Stimulated activated CD8-positive, alpha-beta memory T cell treated with anti-CD3 and anti-CD28 coated beads, Interleukin-12 subunit alpha, Interleukin-12 subunit beta, amount 100 ng/mL, for 1 hour (primary cell): Measurements from ENCODE around the gene PGM2.

Experiments used
- DNase-seq: peaks from one replicate; pipeline ENCODE4 v3.0.0-alpha.2; 2020; ENCODE audit warnings: low read depth

Gene PGM2

GRCh38 chr4:37865450-37865849 is 39.0 kb downstream of the PGM2 start:
- DNase-seq: no peak

- no peak for DNase-seq
Measured at GRCh38 chr4:37867102-37867501, 40.6 kb downstream of the PGM2 start.

GRCh38 chr4:37868238-37868637 is 41.8 kb downstream of the PGM2 start:
- DNase-seq: no peak

GRCh38 chr4:37872310-37872988 is 46.0 kb downstream of the PGM2 start:
- no peak for DNase-seq

GRCh38 chr4:37873386-37873785 is 46.9 kb downstream of the PGM2 start:
- no peak for DNase-seq

- DNase-seq: no peak
Measured at GRCh38 chr4:37876156-37876555, 49.7 kb downstream of the PGM2 start.

- DNase-seq: no peak
Measured at GRCh38 chr4:37879365-37879764, 52.9 kb downstream of the PGM2 start.

- DNase-seq: no peak
Measured at GRCh38 chr4:37881811-37882210, 55.3 kb downstream of the PGM2 start.

- no peak for DNase-seq
Measured at GRCh38 chr4:37882665-37883296, 56.3 kb downstream of the PGM2 start.

- no peak for DNase-seq
Measured at GRCh38 chr4:37884855-37885487, 58.5 kb downstream of the PGM2 start.

GRCh38 chr4:37885496-37885895 is 59.0 kb downstream of the PGM2 start:
- DNase-seq: no peak

- DNase-seq: no peak
Measured at GRCh38 chr4:37889849-37890800, 63.6 kb downstream of the PGM2 start.

- DNase-seq: peak; percentile 7
Measured at GRCh38 chr4:37890801-37891259, 64.3 kb downstream of the PGM2 start, which contains the start of gene TBC1D1. Gene TBC1D1, plus strand, starts transcription at chr4:37891084. Its CDS starts 11,012 bp downstream, at chr4:37902096.

GRCh38 chr4:37891260-37892159 is 65.0 kb downstream of the PGM2 start:
- peak; percentile 27 for DNase-seq

GRCh38 chr4:37892641-37893040 is 66.2 kb downstream of the PGM2 start:
- DNase-seq: peak; percentile 12

- no peak for DNase-seq
Measured at GRCh38 chr4:37893164-37893563, 66.7 kb downstream of the PGM2 start.

GRCh38 chr4:37895271-37895670 is 68.8 kb downstream of the PGM2 start:
- no peak for DNase-seq

- no peak for DNase-seq
Measured at GRCh38 chr4:37896206-37896860, 69.8 kb downstream of the PGM2 start.

- DNase-seq: no peak
Measured at GRCh38 chr4:37902212-37902611, 75.7 kb downstream of the PGM2 start.
